CD4-positive, alpha-beta T cell treated with Interleukin-17A for 4 hours (primary cell): ENCODE results near the gene DKKL1.
A peak's percentile ranks its signal among the peaks of the same experiment; 100 is the strongest.

Source experiments
- DNase-seq: peaks from one replicate; pipeline ENCODE4 v3.0.0-alpha.2; 2020; ENCODE audit warnings: mixed read lengths

Gene DKKL1

GRCh38 chr19:49396738-49397505 lies 33.2 kb downstream of the DKKL1 start:
- DNase-seq, result no peak

DNA sequence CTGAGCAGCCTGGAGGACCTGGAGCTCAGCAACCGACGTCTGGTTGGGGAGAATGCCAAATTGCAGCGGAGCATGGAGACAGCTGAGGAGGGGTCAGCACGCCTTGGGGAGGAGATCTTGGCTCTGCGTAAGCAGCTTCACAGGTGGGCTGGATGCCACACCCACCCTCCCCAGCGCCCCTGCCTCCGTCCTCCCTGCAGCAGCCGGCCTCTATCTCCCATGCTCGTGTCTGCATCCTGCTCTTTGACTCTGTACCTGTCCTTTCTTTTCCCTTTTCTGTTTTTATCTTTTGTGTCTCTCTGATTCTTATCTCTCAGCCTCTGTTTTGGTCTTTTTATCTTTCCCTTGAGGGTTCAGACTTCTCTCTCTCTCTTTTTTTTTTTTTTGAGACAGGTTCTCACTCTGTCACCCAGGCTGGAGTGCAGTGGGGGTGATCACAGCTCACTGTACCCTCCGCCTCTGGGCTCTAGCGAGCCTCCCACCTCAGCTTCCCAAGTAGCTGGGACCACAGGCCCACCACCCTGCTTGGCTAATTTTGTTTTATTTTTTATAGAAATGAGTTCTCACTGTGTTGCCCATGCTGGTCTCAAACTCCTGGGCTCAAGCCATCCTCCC lies 34.4 kb downstream of the DKKL1 start:
- peak; percentile 32 for DNase-seq

DNA sequence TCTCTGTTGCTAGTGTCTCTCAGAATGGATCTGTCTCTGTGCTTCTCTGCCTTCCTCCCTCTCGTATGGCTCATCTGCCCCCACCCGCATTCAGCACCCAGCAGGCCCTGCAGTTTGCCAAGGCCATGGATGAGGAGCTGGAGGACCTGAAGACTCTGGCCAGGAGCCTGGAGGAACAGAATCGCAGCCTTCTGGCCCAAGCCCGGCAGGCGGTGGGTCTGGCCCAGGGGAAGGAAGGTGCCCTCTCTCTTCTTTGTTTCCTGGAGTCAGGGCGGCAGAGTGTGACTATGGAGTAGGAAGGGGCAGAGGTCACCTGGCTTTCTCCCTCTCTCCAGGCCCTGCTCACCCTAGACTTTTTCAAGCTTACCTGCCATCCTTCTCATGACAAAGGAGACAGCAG lies 35.3 kb downstream of the DKKL1 start:
- no peak for DNase-seq

DNA sequence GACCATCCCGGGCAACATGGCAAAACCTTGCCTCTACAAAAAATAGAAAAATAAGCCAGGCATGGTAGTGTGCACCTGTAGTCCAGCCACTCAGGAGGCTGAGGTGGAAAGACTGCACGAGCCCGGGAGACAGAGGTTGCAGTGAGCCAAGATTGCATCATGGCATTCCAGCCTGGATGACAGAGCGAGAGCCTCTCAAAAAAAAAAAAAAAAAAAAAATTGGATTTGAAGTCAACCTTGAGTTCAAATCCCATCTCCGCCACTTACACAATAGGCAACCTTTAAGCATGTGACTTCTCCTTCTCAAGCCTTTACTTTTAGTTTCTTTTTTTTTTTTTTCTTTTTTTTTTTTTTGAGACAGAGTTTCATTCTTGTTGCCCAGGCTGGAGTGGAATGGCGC lies 36.4 kb downstream of the DKKL1 start:
- no peak for DNase-seq

GRCh38 chr19:49403404-49404187 lies 39.9 kb downstream of the DKKL1 start:
- no peak for DNase-seq

DNA sequence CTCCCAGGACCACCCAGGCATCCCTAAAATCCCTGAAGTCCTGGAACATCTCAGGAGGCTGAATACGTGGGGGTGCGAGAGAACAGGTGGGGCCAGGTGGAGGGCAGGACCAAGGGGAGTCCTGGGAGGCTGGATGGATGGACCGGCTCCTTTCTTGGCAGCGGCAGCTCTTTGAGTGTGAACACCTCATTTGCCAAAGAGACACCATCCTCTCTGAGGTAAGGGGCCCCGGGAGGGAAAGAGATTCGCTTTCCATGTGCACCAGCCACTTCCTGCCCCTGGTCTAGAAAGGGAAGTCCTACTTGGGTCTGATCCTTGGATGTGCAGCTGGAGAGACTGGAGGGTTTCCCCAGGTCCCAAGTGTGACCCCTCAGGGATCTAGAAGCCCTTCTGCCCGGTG lies 43.4 kb downstream of the DKKL1 start:
- DNase-seq, result peak; percentile 3

GRCh38 chr19:49407482-49408015 lies 43.9 kb downstream of the DKKL1 start:
- no peak for DNase-seq

DNA sequence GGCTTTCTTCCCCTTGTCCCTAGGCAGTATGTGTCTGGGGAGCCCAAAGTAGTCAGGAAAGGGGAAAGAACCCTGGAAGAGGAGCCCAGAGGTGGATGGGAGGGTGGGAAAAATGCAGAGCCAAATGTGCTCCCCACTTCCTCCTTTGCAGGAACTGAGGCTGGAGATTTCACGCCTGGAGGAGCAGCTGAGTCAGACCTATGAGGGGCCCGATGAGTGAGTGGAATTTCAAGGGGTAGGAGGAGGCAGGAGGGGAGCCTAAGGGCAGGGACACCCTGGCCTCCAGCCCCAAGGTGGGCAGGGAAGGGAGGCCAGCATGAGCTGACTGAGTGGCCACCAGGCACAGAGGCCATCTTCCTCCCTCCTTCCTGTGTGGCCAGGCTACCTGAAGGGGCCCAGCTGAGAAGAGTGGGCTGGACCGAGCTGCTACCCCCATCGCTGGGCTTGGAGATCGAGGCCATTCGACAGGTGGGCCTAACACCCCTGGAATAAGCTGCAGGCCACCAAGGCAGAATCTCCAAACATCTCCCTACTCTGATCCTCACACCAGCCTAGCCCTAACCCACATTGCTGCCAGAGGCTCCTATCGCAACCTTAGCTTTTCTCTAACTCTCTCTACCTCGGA lies 45.3 kb downstream of the DKKL1 start:
- DNase-seq, result no peak

DNA sequence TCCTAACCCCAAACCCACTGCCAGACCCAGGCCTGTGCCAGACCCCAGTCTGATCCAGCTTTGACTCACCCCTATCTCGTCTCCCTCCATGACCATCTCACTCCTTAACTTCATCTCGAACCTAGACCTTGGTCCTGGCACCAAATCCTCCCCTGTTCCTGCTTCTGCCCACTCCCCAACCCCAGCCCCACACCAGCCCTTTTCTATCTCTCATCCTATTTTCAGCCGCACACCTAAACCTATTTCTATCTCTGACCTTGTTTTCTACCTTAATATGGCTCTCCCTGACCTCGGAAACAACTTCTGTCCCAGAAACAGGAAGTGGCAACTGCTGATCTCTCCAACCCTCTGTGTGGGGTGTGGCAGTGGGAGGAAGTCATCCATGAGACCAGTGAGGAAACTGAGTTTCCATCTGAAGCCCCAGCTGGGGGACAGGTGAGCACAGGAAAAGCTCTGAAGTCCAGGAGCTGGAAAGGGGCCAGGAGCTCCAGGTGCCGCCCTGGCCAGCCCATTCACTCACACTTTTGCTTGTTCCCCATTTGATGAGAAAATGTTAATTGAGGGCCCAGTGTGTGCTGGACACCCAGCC lies 45.9 kb downstream of the DKKL1 start:
- DNase-seq, result peak; percentile 43

- DNase-seq, result no peak
Measured at GRCh38 chr19:49411681-49412326, 48.1 kb downstream of the DKKL1 start.

DNA sequence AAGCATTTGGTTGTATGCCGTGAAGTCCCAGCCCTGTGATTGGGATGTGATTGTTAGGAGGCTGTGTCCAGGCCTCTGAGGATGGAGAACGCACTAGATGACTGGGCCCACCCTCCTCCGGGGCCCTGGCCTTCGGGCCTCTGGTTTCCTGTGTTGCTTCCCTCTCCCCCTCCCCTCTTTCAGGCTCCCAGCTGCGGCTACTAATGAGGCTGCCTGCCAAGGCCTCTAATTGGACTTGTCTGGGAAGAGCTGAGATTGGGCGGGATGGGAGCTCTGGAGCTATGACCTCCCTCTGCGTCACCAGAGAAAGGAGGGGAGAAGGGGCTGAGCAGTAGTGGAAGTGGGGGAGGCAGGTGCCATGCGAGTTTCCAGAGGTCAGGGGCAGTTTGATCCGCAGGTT lies 49.7 kb downstream of the DKKL1 start:
- no peak for DNase-seq

DNA sequence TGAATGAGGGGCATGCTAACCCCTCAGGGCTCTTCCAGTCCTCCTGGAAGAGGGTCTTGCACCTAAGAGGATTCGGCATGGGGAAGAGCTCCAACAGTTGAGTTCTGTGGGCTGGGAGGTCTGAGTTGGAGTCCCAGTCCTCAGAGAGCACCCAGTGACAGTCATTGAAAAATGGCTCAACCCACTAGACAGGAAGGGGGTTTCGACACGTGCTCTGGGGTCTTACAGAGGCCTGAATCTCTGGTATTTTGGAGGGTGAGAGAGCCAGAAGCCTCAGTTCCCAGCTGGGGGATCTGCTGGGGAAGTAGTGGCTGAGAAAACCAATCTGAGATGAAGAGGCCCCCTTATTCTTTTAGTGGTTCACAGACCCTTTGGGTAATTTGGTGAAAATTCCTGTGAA lies 50.6 kb downstream of the DKKL1 start:
- no peak for DNase-seq

DNA sequence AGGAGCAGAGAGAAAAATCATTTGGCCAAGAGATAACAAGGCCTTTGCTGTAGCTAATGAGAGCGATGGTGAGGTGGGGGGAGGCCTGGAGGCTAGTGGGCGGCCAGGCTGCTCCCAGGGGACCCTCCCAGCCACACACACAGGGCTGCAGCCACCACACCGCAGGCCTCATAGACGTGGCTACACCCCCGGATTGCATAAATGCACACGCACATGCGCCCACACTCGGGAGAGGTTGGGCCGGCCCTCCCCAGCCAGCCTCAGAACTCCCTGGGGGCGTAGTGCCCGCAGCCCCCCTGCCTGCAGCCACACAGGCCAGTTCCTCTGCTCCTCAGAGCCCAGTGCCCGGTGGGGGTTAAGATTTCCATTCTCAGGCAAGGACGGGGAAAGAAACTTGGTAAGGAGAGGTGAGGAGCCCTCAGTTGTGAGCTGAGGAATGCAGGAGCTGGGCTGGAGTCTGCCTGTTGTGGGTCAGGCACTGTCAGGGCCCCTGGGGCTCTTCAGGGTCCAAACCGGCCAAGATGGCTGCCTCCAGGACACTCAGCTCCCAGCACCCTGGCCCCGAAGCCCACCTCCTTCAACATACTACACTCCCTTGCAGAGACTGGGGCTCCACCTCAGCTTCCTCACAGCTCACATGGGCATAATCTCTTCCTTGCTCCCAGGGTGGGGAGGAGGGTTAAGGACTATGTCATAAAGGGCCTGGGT lies 51.6 kb downstream of the DKKL1 start:
- DNase-seq, result no peak

DNA sequence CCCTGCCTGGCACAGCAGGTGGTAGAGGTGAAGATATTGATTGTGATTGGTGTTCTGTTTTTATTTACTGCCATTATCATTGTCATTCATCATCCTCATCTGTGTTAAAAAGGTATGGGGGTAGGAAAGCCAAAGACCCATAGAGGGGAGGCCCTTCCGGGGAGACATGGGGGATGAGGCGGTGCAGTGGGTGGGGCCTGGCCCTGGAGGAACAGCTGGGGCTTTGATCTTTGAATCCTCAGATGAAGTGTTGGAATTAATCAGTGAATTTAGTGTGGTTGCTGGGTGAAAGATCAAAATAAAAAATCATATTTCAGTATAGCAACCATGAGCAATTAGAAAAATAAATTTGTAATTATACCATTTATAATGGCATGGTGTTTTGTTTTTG lies 52.1 kb downstream of the DKKL1 start:
- no peak for DNase-seq

DNA sequence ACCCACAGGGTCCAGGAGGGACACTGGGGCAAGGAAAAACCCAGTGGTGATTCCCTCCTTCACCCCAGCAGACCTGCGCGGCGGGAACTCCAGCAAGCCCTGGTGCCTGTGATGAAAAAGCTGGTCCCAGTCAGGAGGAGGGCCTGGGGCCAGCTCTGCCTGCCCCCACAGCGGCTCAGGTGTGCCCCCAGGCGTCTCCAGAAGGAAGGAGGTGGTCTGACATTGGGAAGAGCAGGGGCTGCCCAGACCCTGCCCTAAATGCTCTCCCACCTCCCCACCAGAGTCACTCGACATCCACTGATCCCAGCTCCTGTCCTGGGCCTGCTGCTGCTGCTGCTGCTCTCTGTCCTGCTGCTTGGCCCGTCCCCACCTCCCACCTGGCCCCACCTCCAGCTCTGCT lies 53.4 kb downstream of the DKKL1 start:
- no peak for DNase-seq

DNA sequence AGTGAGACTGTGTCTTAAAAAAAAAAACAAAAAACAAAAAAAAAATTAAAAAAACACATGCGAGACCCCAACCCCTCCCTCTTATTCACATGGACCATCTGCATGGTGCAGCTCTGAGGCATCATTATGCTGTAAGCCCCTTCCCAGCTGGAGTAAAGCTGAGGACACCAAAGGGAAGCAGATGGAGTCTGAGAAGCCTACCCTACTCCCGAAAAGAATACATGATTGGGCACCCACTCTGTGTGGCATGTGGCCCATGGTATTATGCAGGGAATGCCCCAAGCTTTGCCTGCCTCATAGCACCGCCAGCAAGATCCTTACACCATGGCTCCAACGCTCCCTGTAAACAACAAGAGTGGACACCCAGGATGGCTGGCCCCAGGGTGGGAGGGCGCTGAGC lies 54.8 kb downstream of the DKKL1 start:
- no peak for DNase-seq

DNA sequence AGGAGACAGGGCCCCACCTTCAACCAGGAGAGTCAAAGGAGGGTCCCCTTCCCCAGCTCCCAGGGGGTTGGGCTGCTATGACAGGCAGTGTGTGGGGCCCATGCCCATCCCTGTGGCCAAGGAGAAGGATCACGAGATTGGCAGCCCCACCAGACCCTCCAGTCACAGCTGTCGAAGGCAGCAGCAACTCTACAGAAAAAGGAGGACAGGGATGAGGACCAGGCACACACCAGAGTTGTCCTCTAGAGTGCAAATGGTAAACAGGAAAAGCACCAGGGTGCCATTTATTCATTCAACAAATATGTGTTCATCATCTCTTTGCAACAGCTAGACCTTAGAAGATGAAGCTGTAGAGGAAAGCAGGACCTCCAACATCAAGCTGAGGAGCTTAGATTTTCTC lies 55.5 kb downstream of the DKKL1 start:
- no peak for DNase-seq

DNA sequence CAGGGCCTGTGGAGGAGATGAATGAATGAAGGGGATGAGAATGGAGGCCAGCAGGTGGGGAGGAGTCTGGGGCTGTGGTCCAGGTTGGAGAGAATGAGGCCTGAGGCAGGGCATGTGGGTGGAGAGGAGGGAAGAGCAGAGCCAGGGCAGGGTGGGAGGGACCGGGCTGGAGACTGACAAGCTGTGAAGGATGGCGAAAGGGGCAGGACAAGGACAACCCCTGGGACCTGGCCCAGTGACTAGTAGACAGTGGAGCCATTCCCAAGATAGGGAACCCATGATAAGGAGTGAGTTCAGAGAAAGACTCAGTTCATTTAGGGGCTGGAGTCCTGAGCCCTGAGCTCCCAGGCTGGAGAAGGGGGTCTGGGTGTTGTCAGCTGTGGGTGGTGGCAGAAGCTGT lies 56.5 kb downstream of the DKKL1 start:
- no peak for DNase-seq

- DNase-seq, result peak; percentile 57
Measured at GRCh38 chr19:49421039-49421877, 57.6 kb downstream of the DKKL1 start.

DNA sequence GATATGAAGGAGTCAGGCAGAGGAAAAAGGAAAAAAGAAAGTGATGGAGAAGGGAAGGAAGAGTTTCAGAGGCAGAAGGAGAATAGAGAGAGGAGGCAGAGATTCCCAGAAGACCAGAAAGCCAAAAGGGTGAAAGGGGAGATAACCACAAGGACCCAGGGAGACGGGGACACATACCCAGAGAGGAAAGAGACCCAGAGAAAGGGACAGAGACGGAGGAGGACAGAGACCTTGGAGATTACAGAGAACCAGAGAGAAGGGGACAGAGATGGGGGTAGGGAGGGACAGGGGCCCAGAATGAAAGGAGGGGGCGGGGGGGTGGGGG lies 58.2 kb downstream of the DKKL1 start:
- DNase-seq, result no peak
